ENCODE measurements around the gene IP6K1.
"Not testable (repeated sequence)": the region's sequence is repeated elsewhere in the genome, so short reads cannot be mapped to it uniquely, and the experiment has no call there.

The IP6K1 gene

GRCh38 chr3:49761661-49762060 is 24.7 kb downstream of the IP6K1 start:
- no peak for DNase-seq

DNA sequence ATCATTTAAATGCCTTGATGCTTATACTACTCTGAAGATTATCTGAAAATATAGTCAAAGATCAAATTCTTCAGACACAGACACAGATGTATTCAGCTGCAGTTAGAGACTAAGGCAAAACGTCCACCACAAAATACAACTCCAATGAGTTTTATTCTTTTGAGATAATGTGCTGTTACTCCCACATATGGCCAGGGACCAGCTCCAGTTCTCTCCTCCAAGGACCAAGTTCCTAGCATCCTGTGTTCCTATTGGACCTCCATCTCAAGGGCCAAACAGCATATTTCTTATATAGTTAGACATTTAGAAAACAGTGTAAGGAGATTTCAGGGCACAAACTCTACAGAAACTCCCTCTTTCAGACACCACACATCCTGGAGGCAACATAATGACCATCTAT is 27.1 kb downstream of the IP6K1 start:
- DNase-seq: no peak

DNA sequence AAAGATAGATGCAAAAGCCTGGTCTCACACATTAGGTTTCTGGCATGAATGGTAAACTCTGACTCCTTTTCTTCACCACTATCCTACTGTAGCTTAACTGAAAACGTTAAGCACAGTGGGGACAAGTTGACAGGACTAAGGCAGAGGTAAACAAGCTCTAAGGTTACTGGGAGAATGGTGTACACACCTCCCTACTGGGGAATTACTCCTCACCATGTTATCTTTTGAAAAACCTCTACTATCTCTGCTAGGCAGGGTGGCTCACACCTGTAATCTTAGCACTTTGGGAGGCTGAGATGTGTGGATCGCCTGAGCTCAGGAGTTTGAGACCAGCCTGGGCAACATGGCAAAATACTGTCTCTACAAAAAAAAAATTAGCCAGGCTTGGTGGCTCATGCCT is 29.1 kb downstream of the IP6K1 start:
- DNase-seq: no peak

GRCh38 chr3:49756036-49756435 is 30.3 kb downstream of the IP6K1 start:
- no peak for DNase-seq

DNA sequence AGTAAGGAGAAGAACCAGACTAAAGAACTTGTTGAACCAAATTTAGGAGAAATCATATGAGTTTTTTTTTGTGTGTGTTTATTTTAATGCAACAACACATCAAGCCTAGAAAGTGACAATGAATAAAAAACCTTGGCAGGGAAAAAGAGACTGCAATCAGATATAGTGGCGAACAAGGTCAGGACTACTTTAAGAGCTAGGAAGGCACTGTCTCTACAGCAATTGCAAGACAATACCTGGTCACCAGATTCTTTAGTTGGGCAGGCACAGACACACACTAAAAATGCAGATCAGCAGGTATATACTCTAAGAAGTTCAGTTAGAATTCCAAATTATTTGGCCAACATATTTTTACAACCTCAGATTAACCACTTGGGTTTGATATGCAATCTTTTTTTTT is 31.8 kb downstream of the IP6K1 start:
- DNase-seq: no peak

GRCh38 chr3:49751501-49751900 is 34.8 kb downstream of the IP6K1 start:
- no peak for DNase-seq

DNA sequence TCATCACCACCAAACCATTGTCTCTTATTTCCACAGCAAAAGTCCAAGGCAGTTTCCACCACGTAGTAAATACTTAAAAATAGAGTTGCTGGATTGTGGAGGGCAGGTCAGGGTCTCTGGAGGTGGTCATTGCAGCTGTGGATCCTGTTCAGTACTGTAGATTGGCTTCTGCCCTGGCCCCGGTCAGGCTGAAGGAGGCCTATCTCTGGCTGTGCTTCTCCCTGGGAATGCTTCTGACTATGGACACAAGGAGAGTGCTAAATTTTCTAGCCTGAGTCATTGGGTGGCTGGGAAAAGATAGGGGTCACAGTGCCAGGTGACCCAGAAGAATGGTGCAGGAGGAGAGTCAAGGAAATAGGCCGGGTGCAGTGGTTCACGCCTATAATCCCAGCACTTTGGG is 36.3 kb downstream of the IP6K1 start:
- DNase-seq: no peak

GRCh38 chr3:49748874-49749273 is 37.5 kb downstream of the IP6K1 start:
- not testable (repeated sequence) for DNase-seq

GRCh38 chr3:49747792-49748480 is 38.4 kb downstream of the IP6K1 start:
- no peak for DNase-seq

GRCh38 chr3:49745986-49746385 is 40.4 kb downstream of the IP6K1 start:
- no peak for DNase-seq

DNA sequence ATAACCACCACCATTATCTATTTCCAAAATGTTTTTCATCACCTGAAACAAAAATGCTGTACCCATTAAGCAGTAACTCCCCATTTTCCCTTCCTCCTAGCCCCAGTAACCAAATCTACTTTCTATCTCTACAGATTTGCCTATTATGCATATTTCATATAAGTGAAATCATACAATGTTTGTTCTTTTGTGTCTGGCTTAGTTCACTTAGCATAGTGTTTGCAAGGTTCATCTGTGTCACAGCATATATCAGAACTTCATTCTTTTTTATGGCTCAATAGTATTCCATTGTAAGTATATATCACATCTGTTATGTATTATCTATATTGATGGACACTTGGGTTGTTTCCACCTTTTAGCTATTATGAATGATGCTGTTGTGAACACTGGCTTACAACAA is 45.9 kb downstream of the IP6K1 start:
- no peak for DNase-seq

DNA sequence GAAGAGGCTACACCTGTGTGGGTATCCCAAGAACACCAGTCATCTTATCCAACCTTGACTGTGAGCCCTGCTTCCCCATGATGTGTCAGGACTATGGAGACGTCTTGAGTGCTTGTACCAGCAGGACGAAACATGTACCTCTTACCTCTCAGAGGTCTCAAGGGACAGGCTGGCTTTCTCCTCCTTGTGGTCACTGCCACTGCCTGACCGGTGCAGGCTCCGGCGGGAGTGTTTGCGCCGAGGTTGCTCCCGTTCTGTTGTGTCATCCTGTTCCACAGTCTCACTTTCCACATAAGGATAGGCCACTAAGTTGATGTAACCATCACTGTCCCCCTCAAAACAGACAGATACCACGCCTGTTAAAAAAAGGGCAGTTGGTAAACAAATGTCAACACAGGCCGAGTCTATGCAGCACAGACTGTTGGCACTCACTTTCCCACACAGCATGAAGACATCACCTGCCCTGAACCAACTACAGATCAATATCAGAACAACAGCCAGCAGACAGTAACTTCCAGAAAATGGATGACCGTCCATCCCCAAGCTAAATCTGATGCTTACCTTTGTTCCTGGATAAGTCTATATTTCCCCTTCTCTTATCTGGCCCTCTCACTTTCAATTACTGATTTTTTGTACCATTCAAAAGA is 48.2 kb downstream of the IP6K1 start:
- no peak for DNase-seq

- DNase-seq: no peak
Measured at GRCh38 chr3:49734752-49735151, 51.6 kb downstream of the IP6K1 start.

GRCh38 chr3:49733551-49733950 is 52.8 kb downstream of the IP6K1 start:
- no peak for DNase-seq

DNA sequence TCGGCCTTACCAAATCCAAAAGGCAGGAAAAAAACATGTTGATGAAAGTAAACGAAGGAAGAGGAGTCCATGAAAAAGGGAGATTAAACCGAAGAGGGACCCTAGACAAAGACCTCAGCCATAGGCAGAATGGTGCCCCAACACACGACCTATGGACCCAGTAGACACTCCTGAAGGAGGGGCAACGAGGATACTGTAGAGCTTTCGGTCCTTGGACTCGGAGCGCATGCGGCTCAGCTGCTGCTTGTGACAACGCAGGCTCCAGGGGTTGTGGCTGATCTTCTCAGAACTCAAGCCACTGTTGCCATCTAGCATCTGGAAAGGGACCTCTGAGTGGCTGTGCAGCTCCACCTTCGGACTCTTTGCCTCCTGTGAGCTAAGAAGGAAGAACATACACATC is 53.7 kb downstream of the IP6K1 start:
- no peak for DNase-seq

DNA sequence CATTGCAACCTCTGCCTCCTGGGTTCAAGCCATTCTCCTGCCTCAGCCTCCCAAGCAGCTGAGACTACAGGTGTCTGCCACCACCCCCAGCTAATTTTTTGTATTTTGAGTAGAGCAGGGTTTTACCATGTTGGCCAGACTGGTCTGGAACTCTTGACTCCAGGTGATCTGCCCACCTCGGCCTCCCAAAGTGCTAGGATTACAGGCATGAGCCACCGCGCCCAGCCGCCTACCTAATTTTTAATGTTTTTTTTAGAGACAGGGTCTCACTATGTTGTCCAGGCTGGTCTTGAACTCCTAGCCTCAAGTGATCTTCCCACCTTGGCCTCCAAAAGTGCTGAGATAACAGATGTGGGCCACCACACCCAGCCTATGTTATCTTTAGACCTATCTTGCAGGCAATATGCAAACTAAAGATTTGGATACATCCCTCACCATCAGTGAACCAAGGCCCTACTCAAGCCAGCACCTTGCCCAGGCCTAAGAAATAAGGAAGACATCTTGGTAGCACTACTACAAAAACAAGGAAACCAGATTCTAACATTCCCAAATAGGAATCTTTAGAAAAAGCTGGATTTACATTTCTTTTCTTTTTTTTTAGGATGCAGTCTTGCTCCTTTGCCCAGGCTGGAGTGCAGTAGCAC is 56.3 kb downstream of the IP6K1 start:
- no peak for DNase-seq

- DNase-seq: no peak
Measured at GRCh38 chr3:49727924-49728361, 58.4 kb downstream of the IP6K1 start.

DNA sequence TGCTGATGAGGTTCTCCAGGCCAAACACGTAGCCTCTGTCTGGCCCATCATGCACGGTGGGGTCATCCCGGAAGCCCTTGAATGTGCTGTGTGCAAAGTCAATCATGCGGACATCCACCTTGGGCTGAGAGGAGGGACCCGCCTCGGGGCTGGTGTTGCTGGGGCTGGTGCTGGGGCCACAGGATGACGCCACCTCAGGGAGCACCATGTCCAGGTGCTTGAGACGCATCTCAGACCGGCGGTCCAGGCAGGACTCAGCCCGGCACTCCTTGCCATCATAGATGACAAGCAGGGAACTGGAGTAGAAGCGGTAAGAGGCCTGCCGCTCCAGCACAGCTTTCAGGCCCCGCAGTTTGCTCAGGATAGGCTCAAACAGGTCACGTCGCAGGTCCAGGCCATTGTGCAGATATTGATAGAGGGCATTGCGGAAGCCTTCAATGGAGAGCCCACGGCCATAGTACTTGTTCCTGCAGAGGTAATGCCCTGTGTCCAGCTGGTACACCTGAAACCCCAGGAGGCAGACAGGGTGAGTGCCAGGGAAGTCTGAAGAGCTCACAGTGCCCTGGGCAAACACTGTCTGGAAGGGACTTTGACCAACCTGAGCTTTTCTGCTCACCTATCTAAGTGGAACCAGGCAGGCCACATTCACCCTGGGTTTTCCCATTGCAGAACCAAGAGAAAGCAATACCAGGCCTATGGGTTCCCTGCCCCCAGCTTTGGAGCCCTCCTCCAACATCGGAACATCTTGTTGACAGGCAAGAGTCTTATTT is 59.0 kb downstream of the IP6K1 start:
- DNase-seq: no peak

- no peak for DNase-seq
Measured at GRCh38 chr3:49725906-49726681, 60.2 kb downstream of the IP6K1 start.

- DNase-seq: no peak
Measured at GRCh38 chr3:49724586-49724985, 61.8 kb downstream of the IP6K1 start.

DNA sequence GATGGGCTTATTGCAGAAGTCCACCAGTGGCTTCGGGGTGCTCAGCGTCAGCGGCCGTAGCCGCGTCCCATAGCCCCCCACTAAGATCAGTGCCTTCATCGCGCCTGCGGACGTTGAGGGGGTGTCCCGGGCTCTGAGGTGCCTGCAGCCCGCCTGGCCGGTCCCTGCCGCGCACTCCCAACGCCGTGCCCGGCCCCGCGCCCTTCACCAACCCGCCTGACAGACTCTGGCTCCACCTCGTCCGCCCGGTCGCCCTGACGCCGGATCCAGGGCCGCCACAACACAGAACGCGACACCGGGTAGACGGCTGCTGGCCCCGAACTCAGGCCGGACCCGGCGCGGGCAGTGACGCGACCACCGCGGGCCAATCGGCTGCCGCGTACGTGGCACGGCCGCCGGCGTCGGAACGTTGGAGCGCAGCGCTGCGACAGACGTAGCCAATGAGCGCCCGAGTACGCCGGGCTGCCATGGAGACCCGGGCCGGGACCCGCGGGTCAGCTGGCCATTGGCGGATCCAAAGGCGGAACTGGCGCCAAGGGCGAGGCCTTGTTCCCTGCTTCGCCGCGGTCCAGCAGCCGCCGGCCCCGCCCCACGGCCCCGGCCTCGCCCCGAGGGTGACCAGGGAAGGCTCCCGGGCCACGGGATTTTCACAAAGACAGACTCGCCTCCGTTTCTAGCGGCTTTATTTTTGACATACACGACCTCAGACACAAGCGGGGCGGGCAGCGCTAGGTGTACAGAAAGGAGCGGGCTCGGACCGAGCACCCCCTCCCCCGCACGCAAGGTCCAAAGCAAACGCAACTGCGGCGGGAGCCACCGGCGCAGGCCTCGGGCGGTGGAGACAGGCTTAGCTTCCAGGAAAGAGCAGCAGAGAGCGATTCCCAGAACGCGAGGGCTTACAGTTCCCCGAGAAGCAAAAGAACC is 62.5 kb downstream of the IP6K1 start, which contains the start of gene GMPPB:
Gene GMPPB, minus strand, starts transcription at position 324 of the 924 bp plus-strand sequence. Its CDS starts 225 bp downstream, at position 99.
- DNase-seq: peak; percentile 79

DNA sequence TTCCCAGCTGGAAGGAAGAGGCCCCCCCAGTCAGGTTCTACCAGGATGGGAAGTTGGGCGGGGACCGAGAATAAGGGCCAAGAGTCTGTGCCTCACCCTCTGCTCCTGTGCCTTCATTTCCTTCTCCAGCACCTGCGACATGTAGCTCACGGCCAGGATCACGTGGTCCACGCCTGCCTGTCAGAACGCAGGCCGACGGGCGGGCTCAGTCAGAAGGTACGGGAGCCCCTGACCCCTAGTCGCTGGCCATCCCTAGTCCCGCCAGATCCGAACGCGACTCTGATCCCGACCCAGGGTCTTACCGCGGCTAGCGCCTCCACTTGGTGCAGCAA is 63.1 kb downstream of the IP6K1 start:
- no peak for DNase-seq

Data from DMS 273 treated with DMSO at 0.1 percent for 48 hours (cell line).